Measurements from ENCODE around the gene MOV10L1. TPM values are rescaled to one million over a fixed set of nuclear protein-coding genes. Genes with fewer than 3 reads are reported as not detected.

MOV10L1 gene
- total RNA-seq, 4 donors from 2014 or later = 0.33 to 1.5 (median 1.0) TPM

DNA sequence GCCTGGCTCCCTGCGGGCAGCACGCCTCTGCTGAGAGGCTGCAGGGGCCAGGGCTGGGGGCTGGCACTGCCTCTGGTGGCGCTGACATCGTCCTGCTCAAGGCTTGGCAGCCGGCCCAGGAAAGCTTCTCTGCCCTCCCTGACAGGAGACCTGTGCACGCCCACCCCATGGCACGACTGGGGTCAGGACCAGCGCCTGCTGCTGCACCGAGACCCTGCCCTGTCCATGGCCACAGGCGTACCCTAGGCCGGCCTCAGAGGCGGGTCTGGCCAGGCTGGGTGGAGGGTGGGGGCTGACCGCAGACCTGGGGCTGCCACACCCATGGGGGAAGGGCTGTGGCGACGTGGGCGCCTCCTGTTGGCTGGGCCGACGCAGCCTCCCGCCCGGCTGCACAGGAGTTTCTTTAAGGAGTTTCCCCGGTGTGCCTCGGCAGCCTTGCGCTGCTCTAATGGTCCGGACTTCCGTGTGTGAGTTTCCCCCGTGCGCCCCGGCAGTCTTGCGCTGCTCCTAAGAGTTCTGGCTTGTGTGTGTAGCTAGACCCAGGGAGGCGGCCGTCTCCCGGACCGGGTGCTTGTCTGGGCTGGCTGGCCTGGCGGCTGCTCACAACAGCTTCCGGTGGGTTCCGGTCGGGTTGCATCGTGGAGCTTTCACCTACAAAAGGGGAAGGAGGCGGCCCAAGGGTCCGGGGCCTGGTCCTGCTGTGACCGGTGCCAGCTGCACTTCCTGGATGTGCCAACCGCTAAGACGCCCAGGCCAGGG, 100.6 kb downstream of the MOV10L1 start:
- Histone ChIP-seq H3K27me3 (no peaks in the 10 kb centered on the region), H3K4me3 (replicated peaks in 1 of 3) (peak overlapping the region in 2 of 3 donors; percentile 23 to 32), H3K9me3 (no peaks in the 10 kb centered on the region), H3K27ac (peak overlapping the region; percentile 80 to 91 (median 83)), H3K36me3 (peaks cover 11% of the 10 kb centered on the region in 2 donors), H3K4me1 (peaks cover 34 to 41% of the 10 kb centered on the region in 2 donors)
- TF ChIP-seq, protein P1, sequence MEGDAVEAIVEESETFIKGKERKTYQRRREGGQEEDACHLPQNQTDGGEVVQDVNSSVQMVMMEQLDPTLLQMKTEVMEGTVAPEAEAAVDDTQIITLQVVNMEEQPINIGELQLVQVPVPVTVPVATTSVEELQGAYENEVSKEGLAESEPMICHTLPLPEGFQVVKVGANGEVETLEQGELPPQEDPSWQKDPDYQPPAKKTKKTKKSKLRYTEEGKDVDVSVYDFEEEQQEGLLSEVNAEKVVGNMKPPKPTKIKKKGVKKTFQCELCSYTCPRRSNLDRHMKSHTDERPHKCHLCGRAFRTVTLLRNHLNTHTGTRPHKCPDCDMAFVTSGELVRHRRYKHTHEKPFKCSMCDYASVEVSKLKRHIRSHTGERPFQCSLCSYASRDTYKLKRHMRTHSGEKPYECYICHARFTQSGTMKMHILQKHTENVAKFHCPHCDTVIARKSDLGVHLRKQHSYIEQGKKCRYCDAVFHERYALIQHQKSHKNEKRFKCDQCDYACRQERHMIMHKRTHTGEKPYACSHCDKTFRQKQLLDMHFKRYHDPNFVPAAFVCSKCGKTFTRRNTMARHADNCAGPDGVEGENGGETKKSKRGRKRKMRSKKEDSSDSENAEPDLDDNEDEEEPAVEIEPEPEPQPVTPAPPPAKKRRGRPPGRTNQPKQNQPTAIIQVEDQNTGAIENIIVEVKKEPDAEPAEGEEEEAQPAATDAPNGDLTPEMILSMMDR (IDR thresholded peaks at IDR 0.05) = peak in 2 of 6 experiments; percentile 39 to 51
- peak in 1 of 2 donors; percentile 59 for TF ChIP-seq POLR2A (IDR thresholded peaks at IDR 0.05)
- intact Hi-C loops (cut with DNase I) = no loop called here
- DNase-seq = peak; percentile 91 to 93
- 5 to 7% methylated on average over 26 to 29 of the region's 43 CpGs for WGBS, 2 donors

DNA sequence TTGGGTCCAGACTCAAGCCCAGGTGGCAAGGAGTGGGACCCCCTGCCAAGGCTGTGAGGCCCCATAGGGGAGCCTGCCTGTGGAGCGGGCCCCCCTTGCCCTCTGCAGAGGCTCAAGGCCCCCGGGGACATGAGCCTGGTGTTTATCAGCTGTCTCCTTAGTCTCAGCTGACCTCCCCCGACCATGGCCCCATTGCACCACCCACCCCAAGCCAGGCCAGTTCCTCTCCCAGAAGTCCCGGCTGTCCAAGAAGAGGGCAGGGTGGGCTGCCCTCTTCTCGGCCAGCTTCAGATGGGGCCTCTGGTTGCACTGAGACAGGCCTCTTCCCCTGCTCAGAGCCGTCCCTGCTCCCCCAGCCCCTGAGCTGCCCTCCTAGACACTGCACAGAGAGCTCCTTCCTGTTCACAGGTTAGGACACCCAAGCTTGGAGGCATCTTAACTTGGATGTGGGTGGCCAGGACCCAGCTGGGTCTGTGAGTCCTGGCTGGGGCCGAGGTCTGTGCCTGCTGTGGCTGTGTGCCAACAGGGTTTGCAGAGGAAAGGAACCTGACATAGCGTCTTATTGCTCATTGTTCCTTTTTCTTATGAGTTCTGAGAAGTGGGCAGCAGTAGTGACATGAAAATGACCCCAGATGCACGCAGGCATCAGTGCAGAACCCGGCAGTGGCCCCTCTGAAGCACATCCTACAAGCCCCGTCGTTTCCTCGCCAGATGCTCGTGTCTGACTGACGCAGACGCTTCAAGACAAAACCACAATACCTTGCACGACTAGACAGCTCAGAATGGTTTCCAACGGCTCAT, 101.3 kb downstream of the MOV10L1 start:
- Histone ChIP-seq H3K27ac (peak overlapping the region; percentile 80 to 91 (median 83)), H3K9me3 (no peaks in the 10 kb centered on the region), H3K4me3 (replicated peaks in 1 of 3) (peak overlapping the region in 1 of 3 donors; percentile 23), H3K27me3 (no peaks in the 10 kb centered on the region), H3K36me3 (peaks cover 11% of the 10 kb centered on the region in 2 donors), H3K4me1 (peaks cover 33 to 40% of the 10 kb centered on the region in 2 donors)
- no peak for DNase-seq
- TF ChIP-seq, protein P1 (IDR thresholded peaks at IDR 0.05) = no peak
- no peak for TF ChIP-seq POLR2A (IDR thresholded peaks at IDR 0.05)
- 62% methylated on average over 16 to 17 of the region's 18 CpGs for WGBS, 2 donors
- intact Hi-C loops (cut with DNase I) = no loop called here

DNA sequence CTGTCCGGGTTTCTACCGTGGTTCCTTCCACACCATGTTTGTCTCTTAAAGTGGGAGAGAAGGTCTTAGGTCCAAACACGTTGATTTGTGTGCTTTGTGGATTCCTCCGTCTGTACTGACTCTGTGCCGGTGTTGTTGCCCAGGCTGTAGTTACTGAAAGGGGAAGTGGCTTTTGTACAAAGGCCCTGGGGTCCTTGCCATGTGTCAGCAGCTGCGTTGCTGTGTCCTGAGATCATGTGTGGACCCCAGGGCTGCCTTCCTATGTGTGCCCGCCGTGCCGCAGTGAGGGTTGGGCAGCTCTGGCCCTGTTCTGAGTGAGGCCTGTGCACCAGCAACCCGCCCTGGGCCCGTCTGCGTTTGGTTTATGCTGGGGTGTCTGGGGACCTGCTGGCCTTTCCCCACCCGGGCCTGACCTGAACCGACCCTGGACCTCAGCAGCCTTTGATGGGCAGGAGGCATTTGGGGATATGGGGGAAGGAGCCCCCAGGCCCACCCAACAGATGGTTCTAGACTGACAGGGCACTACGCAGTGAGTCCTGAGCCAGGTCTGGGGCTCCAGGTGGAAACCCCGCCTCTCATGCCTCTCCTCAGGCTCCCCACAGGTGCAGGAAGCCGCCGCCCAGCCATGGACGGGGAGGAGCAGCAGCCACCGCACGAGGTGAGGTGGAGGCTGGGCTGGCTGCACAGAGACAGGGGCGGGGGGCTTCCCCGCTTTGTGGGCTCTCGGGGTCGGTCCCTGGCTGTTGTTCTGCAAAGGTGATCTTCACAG, 102.8 kb downstream of the MOV10L1 start:
- WGBS, 2 donors = 88 to 95% methylated on average over 5 to 17 of the region's 25 CpGs
- intact Hi-C loops (cut with DNase I) = no loop called here
- H3K27ac ChIP-seq = no peak overlapping the region

DNA sequence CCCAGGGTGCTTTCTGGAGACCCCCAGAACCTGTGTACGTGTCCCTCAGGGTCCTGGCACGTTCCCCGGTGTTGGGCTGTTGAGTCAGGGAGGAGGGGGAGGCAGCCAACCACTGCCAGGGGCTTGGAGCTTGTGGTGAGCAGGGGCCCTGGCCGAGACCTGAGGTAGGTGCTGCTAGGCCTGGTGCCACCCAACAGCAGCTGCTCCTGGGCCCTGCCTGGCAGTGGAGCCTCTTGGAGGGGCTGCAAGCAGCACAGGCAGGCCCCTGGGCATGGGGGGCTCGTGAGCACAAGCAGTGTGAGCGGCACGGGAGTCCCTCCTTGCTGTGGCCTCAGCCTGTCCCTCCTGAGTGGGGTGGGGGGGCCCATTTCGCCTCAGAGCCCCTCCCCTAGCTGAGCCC, 103.8 kb downstream of the MOV10L1 start:
- Histone ChIP-seq H3K4me3 (replicated peaks in 1 of 3) (no peak overlapping the region), H3K27me3 (no peaks in the 10 kb centered on the region), H3K27ac (no peak overlapping the region), H3K4me1 (peaks cover 24 to 28% of the 10 kb centered on the region in 2 donors), H3K36me3 (peaks cover 20 to 24% of the 10 kb centered on the region in 2 donors), H3K9me3 (no peaks in the 10 kb centered on the region)
- no peak for DNase-seq
- TF ChIP-seq, protein P1 (IDR thresholded peaks at IDR 0.05) = no peak
- no peak for TF ChIP-seq POLR2A (IDR thresholded peaks at IDR 0.05)
- no CpG with 5 or more reads among the region's 8 CpGs for WGBS, 2 donors
- intact Hi-C loops (cut with DNase I) = no loop called here

More for the DNA sequence above, 102.8 kb downstream of the MOV10L1 start:
- no peaks in the 10 kb centered on the region for H3K27me3 ChIP-seq
- H3K36me3 ChIP-seq = peaks cover 11 to 14% of the 10 kb centered on the region in 2 donors
- no peak for DNase-seq
- no peak overlapping the region for H3K4me3 ChIP-seq (replicated peaks in 1 of 3)
- TF ChIP-seq, protein P1 (IDR thresholded peaks at IDR 0.05) = no peak
- TF ChIP-seq POLR2A (IDR thresholded peaks at IDR 0.05) = no peak
- peaks cover 24 to 28% of the 10 kb centered on the region in 2 donors for H3K4me1 ChIP-seq
- H3K9me3 ChIP-seq = no peaks in the 10 kb centered on the region

Measured in thyroid gland (tissue), 4 donors.